ENCODE results near the gene KCTD2. TPM values are rescaled to one million over a fixed set of nuclear protein-coding genes. Genes with fewer than 3 reads are reported as not detected.

Gene KCTD2
- polyA plus RNA-seq, 2 of the 4 experiments (the other 2 are of a cell fraction), result 18.8 to 31.3 TPM

- DNase-seq (ENCODE audit: low read depth in 1 of 2, low spot score in 1 of 2), result no peak
- Histone ChIP-seq H3K27ac (no peak overlapping the region), H3K4me3 (no peak overlapping the region), H3K4me1 (peaks cover 16% of the 10 kb centered on the region), H3K9me3 (no peaks in the 10 kb centered on the region), H3K4me2 (no peak overlapping the region)
- FAIRE-seq, result no peak
- CTCF ChIA-PET, result interaction anchor here (0.6 to 81.8 kb wide), 10 partner anchors 10 to 416 kb away, joined by 3 to 3429 read pairs (median 6); partner anchors contain the start of genes ARMC7, MRPL58 and NT5C
- TF ChIP-seq MAX (IDR thresholded peaks at IDR 0.05) (no peak), RAD21 (conservative IDR thresholded peaks at IDR 0.05 in 1 of 2, IDR thresholded peaks at IDR 0.05 in 1 of 2) (no peak)
- POLR2A ChIA-PET, result interaction anchor here (1.0 kb wide), 1 partner anchor 37 kb away, joined by 4 read pairs; the partner anchor contains the start of gene MRPL58
- ATAC-seq, result no peak
These were observed 2.7 kb downstream of the KCTD2 start for GRCh38 chr17:75049706-75050105.

- no peak overlapping the region for H3K27ac ChIP-seq
- H3K4me3 ChIP-seq, result no peak overlapping the region
- peaks cover 10% of the 10 kb centered on the region for H3K4me1 ChIP-seq
- CTCF ChIA-PET, result interaction anchor here (1.7 to 81.8 kb wide), 3 partner anchors 18 to 150 kb away, joined by 6 to 3429 read pairs (median 7); partner anchors contain the start of genes ARMC7 and NT5C
- TF ChIP-seq ATOH8 (CRISPR knock-in tag; IDR thresholded peaks at IDR 0.05; ENCODE audit: low read depth) (no peak), FOSB (CRISPR knock-in tag; IDR thresholded peaks at IDR 0.05) (no peak), JUN (IDR thresholded peaks at IDR 0.05) (no peak), POLR2A (IDR thresholded peaks at IDR 0.05; ENCODE audit: low read length) (no peak), USF2 (IDR thresholded peaks at IDR 0.05) (no peak), E2F6 (IDR thresholded peaks at IDR 0.05; ENCODE audit: borderline replicate concordance, low read depth) (no peak), MYC (IDR thresholded peaks at IDR 0.05; ENCODE audit: borderline replicate concordance, low read length) (no peak), PHF8 (IDR thresholded peaks at IDR 0.05; ENCODE audit: borderline replicate concordance, low read depth) (no peak), HEYL (CRISPR knock-in tag; IDR thresholded peaks at IDR 0.05) (no peak)
- H3K4me2 ChIP-seq, result no peak overlapping the region
- 85% methylated on average over 2 of the region's 2 CpGs for WGBS (ENCODE audit: missing lambda C conversion rate)
- DNase-seq (ENCODE audit: low read depth in 1 of 2, low spot score in 1 of 2), result no peak
- H3K9me3 ChIP-seq, result no peaks in the 10 kb centered on the region
- no peak for FAIRE-seq
- no peak for ATAC-seq
- POLR2A ChIA-PET, result interaction anchor here (0.7 kb wide), 1 partner anchor 20 kb away, joined by 3 read pairs; no protein-coding TSS in a partner anchor
These were observed 4.9 kb downstream of the KCTD2 start for GRCh38 chr17:75051941-75052340.

- FAIRE-seq (peak; percentile 98), DNase-seq (ENCODE audit: low read depth in 1 of 2, low spot score in 1 of 2) (peak in 1 of 2 experiments; percentile 70), ATAC-seq (peak; percentile 77 to 85)
- Histone ChIP-seq H3K4me1 (no peaks in the 10 kb centered on the region), H3K27ac (no peak overlapping the region), H3K9me3 (no peaks in the 10 kb centered on the region), H3K4me3 (no peak overlapping the region), H3K4me2 (no peak overlapping the region)
- CTCF ChIA-PET, result interaction anchor here (0.6 to 81.8 kb wide), 37 partner anchors 11 to 1073 kb away, joined by 3 to 3429 read pairs (median 5); partner anchors contain the start of genes ARMC7, HID1, MIF4GD and NT5C
- 72% methylated on average over 25 of the region's 25 CpGs for WGBS (ENCODE audit: missing lambda C conversion rate)
- POLR2A ChIA-PET, result interaction anchor here (0.5 to 1.6 kb wide), 11 partner anchors 10 to 202 kb away, joined by 3 to 7 read pairs (median 4); partner anchors contain the start of genes ARMC7, GGA3, JPT1 and KCTD2
- peak; percentile 62 to 71 for TF ChIP-seq RAD21 (conservative IDR thresholded peaks at IDR 0.05 in 1 of 2, IDR thresholded peaks at IDR 0.05 in 1 of 2)
- TF ChIP-seq CTCF (IDR thresholded peaks at IDR 0.05), result peak; percentile 62
- TF ChIP-seq PBX3 (IDR thresholded peaks at IDR 0.05), result no peak
- TF ChIP-seq FOXS1 (CRISPR knock-in tag; IDR thresholded peaks at IDR 0.05), result no peak
- no peak for TF ChIP-seq HMGXB4 (CRISPR knock-in tag; IDR thresholded peaks at IDR 0.05; ENCODE audit: borderline replicate concordance)
- TF ChIP-seq SMC3 (IDR thresholded peaks at IDR 0.05), result peak; percentile 66
- TF ChIP-seq REST (IDR thresholded peaks at IDR 0.05), result no peak
These were observed 12.6 kb downstream of the KCTD2 start for GRCh38 chr17:75059369-75060345.
